Activated CD8-positive, alpha-beta T cell treated with anti-CD3 and anti-CD28 coated beads for 36 hours (primary cell): Measurements from ENCODE around the gene RAB31. TPM values are rescaled to one million over a fixed set of nuclear protein-coding genes. Genes with fewer than 3 reads are reported as not detected.

Source experiments
- ATAC-seq: fragments of 200-7000 bp; cut with Tn5 transposase; one replicate; pipeline ENCODE4 v1.10.0; 2021; ENCODE audit warnings: mild to moderate bottlenecking, moderate library complexity
- CTCF ChIA-PET: fragments of 350-600 bp; sonication (Branson Sonifier 250); formaldehyde crosslinking; loops from one replicate; lab custom pipeline; 2021; ENCODE audit warnings: antibody characterized with exemption; lab: Charles Lee
- POLR2A ChIA-PET: fragments of 350-600 bp; sonication (Branson Sonifier 250); formaldehyde crosslinking; loops from one replicate; lab custom pipeline; 2021; ENCODE audit warnings: antibody characterized with exemption; lab: Charles Lee
- DNase-seq: peaks from one replicate; pipeline ENCODE4 v3.0.0-alpha.2; 2020
- H3K27ac Mint-ChIP-seq: one replicate; pipeline ENCODE4 v1.8.0; 2021; ENCODE audit warnings: mild to moderate bottlenecking, mixed read lengths
- H3K27me3 Mint-ChIP-seq: one replicate; pipeline ENCODE4 v1.8.0; 2021; ENCODE audit warnings: mixed read lengths
- H3K36me3 Mint-ChIP-seq: one replicate; pipeline ENCODE4 v1.8.0; 2021; ENCODE audit warnings: low read depth, mixed read lengths
- H3K4me1 Mint-ChIP-seq: one replicate; pipeline ENCODE4 v1.8.0; 2021; ENCODE audit warnings: low read depth, mixed read lengths
- H3K4me3 Mint-ChIP-seq: one replicate; pipeline ENCODE4 v1.8.0; 2021; ENCODE audit warnings: mild to moderate bottlenecking, moderate library complexity, mixed read lengths
- H3K9me3 Mint-ChIP-seq: one replicate; pipeline ENCODE4 v1.8.0; 2021; ENCODE audit warnings: mixed read lengths
- CTCF ChIP-seq: fragments of 200-600 bp; IDR thresholded peaks from one replicate; pipeline ENCODE4 v1.8.0; 2022; ENCODE audit warnings: antibody characterized with exemption, mild to moderate bottlenecking
- intact Hi-C: fragments of 100-400 bp; cut with micrococcal nuclease; formaldehyde crosslinking; loops from one replicate; pipeline ENCODE4 v1.10.0; 2022
- total RNA-seq, 2 experiments: library from RNA; stranded (reverse); gene quantifications; one replicate each; pipeline ENCODE4 v1.2.3, GENCODE V29; 2021

The RAB31 gene
- total RNA-seq, 2 experiments from 2014 or later = 0.45 to 0.76 TPM

- POLR2A ChIA-PET = no interaction called here
- H3K27me3 Mint-ChIP-seq = no peaks in the 10 kb centered on the region
- peaks cover 1% of the 10 kb centered on the region for H3K9me3 Mint-ChIP-seq
- no peak overlapping the region for H3K27ac Mint-ChIP-seq
- H3K36me3 Mint-ChIP-seq = no peaks in the 10 kb centered on the region
- intact Hi-C loops = no loop called here
- TF ChIP-seq CTCF = no peak
- no peak overlapping the region for H3K4me3 Mint-ChIP-seq
- no peak for ATAC-seq
- CTCF ChIA-PET = no interaction called here
- H3K4me1 Mint-ChIP-seq = no peaks in the 10 kb centered on the region
- no peak for DNase-seq
Measured at GRCh38 chr18:9694174-9694573, 13.9 kb upstream of the RAB31 start.

DNA sequence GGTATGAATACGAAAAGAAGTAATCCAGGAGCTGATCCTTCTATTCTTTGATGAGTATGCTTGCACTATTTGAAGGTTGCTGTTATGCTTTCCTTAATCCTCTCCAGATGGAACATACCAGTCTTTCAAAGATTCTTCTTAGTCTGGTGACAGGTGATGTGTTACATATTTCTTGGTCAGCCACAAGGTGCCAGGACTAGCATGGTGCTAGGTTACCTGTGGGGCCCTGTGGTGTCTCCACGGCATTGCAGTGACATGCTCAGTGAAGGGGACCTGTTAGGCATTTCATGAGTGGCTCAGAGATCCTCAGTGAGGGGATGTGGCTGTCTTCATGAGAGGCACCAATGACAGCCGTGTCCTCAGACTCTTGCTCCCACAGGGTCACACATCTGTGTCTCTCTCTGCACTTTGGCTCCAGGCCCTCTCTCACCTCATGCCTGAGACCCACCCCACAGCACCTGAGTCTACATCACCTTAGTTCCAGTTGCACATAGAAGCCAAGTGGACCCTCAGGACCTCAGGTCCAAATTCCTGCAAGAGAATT is 13.1 kb upstream of the RAB31 start:
- Mint-ChIP-seq H3K36me3 (no peaks in the 10 kb centered on the region), H3K4me3 (no peak overlapping the region), H3K27me3 (no peaks in the 10 kb centered on the region), H3K4me1 (no peaks in the 10 kb centered on the region), H3K9me3 (no peaks in the 10 kb centered on the region), H3K27ac (no peak overlapping the region)
- POLR2A ChIA-PET = no interaction called here
- ATAC-seq (no peak), DNase-seq (no peak)
- intact Hi-C loops = no loop called here
- CTCF ChIA-PET = no interaction called here
- TF ChIP-seq CTCF = no peak

GRCh38 chr18:9695605-9696004 is 12.5 kb upstream of the RAB31 start:
- H3K9me3 Mint-ChIP-seq = no peaks in the 10 kb centered on the region
- H3K36me3 Mint-ChIP-seq = no peaks in the 10 kb centered on the region
- intact Hi-C loops = no loop called here
- ChIA-PET POLR2A (no interaction called here), CTCF (no interaction called here)
- no peaks in the 10 kb centered on the region for H3K27me3 Mint-ChIP-seq
- H3K4me3 Mint-ChIP-seq = no peak overlapping the region
- ATAC-seq = no peak
- H3K27ac Mint-ChIP-seq = no peak overlapping the region
- H3K4me1 Mint-ChIP-seq = no peaks in the 10 kb centered on the region
- no peak for TF ChIP-seq CTCF
- DNase-seq = no peak

- Mint-ChIP-seq H3K4me3 (no peak overlapping the region), H3K9me3 (no peaks in the 10 kb centered on the region), H3K27ac (no peak overlapping the region), H3K36me3 (no peaks in the 10 kb centered on the region), H3K4me1 (no peaks in the 10 kb centered on the region), H3K27me3 (no peaks in the 10 kb centered on the region)
- ChIA-PET POLR2A (no interaction called here), CTCF (no interaction called here)
- intact Hi-C loops = no loop called here
- no peak for ATAC-seq
- DNase-seq = no peak
- no peak for TF ChIP-seq CTCF
Measured at GRCh38 chr18:9696112-9696511, 12.0 kb upstream of the RAB31 start.

DNA sequence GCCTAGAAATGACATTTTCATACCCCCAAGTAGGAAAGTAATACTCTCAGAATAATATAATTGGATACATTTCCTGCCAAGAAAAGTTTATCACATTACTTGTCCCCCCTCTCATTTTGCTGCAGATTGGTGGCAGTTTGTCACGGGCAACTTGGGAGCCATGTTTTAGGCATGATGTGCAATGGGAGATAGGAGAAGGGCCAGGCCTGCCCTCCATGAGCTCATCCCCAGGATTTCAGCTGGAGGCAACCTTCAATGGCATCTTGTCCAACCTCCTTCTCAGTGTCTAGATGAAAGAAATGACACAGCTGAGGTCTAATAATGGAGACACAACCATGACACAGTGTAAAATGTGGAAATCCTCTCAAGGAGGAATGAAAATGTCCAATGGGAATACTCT is 11.4 kb upstream of the RAB31 start:
- ATAC-seq (no peak), DNase-seq (no peak)
- Mint-ChIP-seq H3K27ac (no peak overlapping the region), H3K9me3 (no peaks in the 10 kb centered on the region), H3K4me1 (no peaks in the 10 kb centered on the region), H3K4me3 (no peak overlapping the region), H3K27me3 (no peaks in the 10 kb centered on the region), H3K36me3 (no peaks in the 10 kb centered on the region)
- CTCF ChIA-PET = no interaction called here
- POLR2A ChIA-PET = no interaction called here
- no peak for TF ChIP-seq CTCF
- intact Hi-C loops = no loop called here
